Right lobe of liver (tissue), 6 donors: Measurements from ENCODE around the gene ZNF837. TPM values are rescaled to one million over a fixed set of nuclear protein-coding genes. Genes with fewer than 3 reads are reported as not detected.
A peak's percentile ranks its signal among the peaks of the same experiment; 100 is the strongest.

ENCODE experiments used
- ATAC-seq, 4 donors: fragments of 200-7000 bp; cut with Tn5 transposase; one replicate each; pipeline ENCODE4 v1.9.1; 2020; ENCODE audit warnings: mild to moderate bottlenecking in 4 of 4, moderate library complexity in 4 of 4
- DNase-seq, 3 donors: peaks; one replicate each; pipeline ENCODE4 v3.0.0-alpha.2; 2020
- H3K27ac ChIP-seq, 3 donors: fragments of 200-600 bp; one replicate each; pipeline ENCODE4 v1.8.0; 2022
- H3K27me3 ChIP-seq, 2 donors: fragments of 200-600 bp; one replicate each; pipeline ENCODE4 v1.8.0; 2022
- H3K36me3 ChIP-seq, 4 donors: fragments of 200-600 bp; sonication (generic) in 1 of 4; one replicate each; pipeline versions ENCODE4 v1.5.1 to v1.8.0; 2017 to 2022; ENCODE audit warnings: control low read depth in 1 of 4
- H3K4me1 ChIP-seq, 4 donors: fragments of 200-600 bp; sonication (generic) in 1 of 4; one replicate each; pipeline versions ENCODE4 v1.5.1 to v1.8.0; 2017 to 2022; ENCODE audit warnings: control low read depth in 1 of 4
- H3K4me3 ChIP-seq, 3 donors: fragments of 200-600 bp; one replicate each; pipeline ENCODE4 v1.8.0; 2022
- H3K9me3 ChIP-seq, 4 donors: fragments of 200-600 bp; sonication (generic) in 1 of 4; one replicate each; pipeline versions ENCODE4 v1.5.1 to v1.8.0; 2017 to 2022; ENCODE audit warnings: control low read depth in 1 of 4
- POLR2A ChIP-seq: fragments of 450-650 bp; IDR thresholded peaks from one replicate; pipeline ENCODE4 v1.6.1; 2017; ENCODE audit warnings: antibody characterized with exemption, mild to moderate bottlenecking
- WGBS: methylation state at CpG from one replicate; pipeline ENCODE4 v1.1.6; 2018; ENCODE audit warnings: low coverage, low lambda C conversion rate; ENCODE audit not compliant: insufficient coverage; ENCODE audit errors: missing lambda C conversion rate; 5-methylcytosine and 5-hydroxymethylcytosine counted together
- intact Hi-C, 2 donors: fragments of 100-400 bp; cut with DNase I; formaldehyde crosslinking; loops; one replicate each; pipeline versions ENCODE4 v1.11.2 to v1.14.1; 2022
- total RNA-seq, 6 experiments: library from RNA; depleted of rRNA in 2 of 6; stranded (reverse); fragments of >200 nt in 2 of 6; fragmentation: NEBNext Ultra II Directional in 3 of 6; extraction: Animal tissue kit (Norgen Biotek cat#: 25700) in 3 of 6; gene quantifications; one replicate each; pipeline versions ENCODE4 v1.1.0 to v1.2.4, GENCODE V29; 2016 to 2023
- TF ChIP-seq, protein P1 (sequence below), 4 donors: fragments of 200-600 bp in 3 of 4; fragments of 450-650 bp in 1 of 4; IDR thresholded peaks; one replicate each; pipeline versions ENCODE4 v1.5.1 to v1.8.0; 2016 to 2022; ENCODE audit warnings: antibody characterized with exemption in 4 of 4, mild to moderate bottlenecking in 2 of 4
- donor health status: DM: no; HTN: yes; CAD: no.
- donor health status: DM: no; HTN: no; CAD: no.
- donor health status: DM: no; HTN: no; CAD: no.
- donor health status: DM: no; HTN: yes; CAD: no.
- donor health status: DM: no; HTN: yes; CAD: no.

Gene ZNF837
- total RNA-seq, 6 experiments from 2014 or later = 1.7 to 3.9 (median 2.4) TPM

DNA sequence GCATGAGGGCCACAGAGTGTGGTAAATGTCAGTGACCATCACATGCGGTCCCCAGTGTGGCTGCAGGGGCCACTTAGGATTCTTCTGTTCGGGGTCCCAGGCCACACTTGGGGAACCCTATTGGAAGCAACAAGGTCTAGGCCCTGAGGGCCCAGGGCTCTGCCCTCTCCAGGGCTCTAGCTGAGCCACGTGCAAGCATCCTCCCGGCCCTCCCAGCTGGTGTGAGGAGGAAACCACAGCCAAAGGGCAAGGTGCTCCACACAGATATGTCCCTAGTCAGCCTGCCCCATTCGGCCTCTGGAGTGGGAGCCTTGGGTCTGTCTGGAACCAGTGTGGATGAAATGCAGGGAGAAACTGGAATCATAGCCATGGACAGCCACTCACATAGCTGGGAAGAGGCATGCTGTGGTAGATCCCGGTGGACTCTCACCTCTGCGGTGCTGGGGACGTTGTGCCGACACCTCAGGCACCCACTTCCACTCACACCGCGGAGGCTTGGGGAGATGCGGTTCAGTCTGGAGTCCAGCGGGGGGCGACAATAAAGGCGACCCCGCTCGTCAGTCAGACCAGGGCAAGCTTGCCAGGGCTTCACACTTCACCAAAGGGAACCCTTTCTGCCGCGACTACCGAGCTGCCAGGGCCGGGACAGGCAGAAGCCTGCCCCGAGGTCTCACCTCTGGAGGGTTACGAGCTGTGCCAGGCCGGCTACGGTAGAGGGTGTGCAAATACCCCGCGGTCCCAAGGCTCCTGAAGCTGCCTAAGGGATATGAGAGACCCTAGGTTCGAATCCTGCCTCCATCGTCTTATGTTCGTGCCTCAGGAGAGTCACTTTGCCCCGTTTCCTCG is 14.0 kb downstream of the ZNF837 start:
- no peak for ATAC-seq
- Histone ChIP-seq H3K4me1 (no peaks in the 10 kb centered on the region), H3K27ac (no peak overlapping the region), H3K27me3 (no peaks in the 10 kb centered on the region), H3K9me3 (no peaks in the 10 kb centered on the region), H3K36me3 (no peaks in the 10 kb centered on the region), H3K4me3 (no peak overlapping the region)
- 93% methylated on average over 3 of the region's 32 CpGs for WGBS
- intact Hi-C loops = no loop called here
- no peak for TF ChIP-seq POLR2A
- TF ChIP-seq, protein P1, sequence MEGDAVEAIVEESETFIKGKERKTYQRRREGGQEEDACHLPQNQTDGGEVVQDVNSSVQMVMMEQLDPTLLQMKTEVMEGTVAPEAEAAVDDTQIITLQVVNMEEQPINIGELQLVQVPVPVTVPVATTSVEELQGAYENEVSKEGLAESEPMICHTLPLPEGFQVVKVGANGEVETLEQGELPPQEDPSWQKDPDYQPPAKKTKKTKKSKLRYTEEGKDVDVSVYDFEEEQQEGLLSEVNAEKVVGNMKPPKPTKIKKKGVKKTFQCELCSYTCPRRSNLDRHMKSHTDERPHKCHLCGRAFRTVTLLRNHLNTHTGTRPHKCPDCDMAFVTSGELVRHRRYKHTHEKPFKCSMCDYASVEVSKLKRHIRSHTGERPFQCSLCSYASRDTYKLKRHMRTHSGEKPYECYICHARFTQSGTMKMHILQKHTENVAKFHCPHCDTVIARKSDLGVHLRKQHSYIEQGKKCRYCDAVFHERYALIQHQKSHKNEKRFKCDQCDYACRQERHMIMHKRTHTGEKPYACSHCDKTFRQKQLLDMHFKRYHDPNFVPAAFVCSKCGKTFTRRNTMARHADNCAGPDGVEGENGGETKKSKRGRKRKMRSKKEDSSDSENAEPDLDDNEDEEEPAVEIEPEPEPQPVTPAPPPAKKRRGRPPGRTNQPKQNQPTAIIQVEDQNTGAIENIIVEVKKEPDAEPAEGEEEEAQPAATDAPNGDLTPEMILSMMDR (IDR thresholded peaks at IDR 0.05) = no peak
- peak in 1 of 3 donors; percentile 15 for DNase-seq

GRCh38 chr19:58364146-58364545 is 16.7 kb downstream of the ZNF837 start:
- Histone ChIP-seq H3K27ac (no peak overlapping the region), H3K4me3 (no peak overlapping the region), H3K27me3 (no peaks in the 10 kb centered on the region), H3K9me3 (no peaks in the 10 kb centered on the region), H3K4me1 (no peaks in the 10 kb centered on the region), H3K36me3 (no peaks in the 10 kb centered on the region)
- TF ChIP-seq POLR2A = no peak
- TF ChIP-seq, protein P1 (IDR thresholded peaks at IDR 0.05) = no peak
- ATAC-seq (no peak), DNase-seq (peak in 1 of 3 donors; percentile 10)
- intact Hi-C loops = no loop called here
- 63% methylated on average over 3 of the region's 5 CpGs for WGBS

DNA sequence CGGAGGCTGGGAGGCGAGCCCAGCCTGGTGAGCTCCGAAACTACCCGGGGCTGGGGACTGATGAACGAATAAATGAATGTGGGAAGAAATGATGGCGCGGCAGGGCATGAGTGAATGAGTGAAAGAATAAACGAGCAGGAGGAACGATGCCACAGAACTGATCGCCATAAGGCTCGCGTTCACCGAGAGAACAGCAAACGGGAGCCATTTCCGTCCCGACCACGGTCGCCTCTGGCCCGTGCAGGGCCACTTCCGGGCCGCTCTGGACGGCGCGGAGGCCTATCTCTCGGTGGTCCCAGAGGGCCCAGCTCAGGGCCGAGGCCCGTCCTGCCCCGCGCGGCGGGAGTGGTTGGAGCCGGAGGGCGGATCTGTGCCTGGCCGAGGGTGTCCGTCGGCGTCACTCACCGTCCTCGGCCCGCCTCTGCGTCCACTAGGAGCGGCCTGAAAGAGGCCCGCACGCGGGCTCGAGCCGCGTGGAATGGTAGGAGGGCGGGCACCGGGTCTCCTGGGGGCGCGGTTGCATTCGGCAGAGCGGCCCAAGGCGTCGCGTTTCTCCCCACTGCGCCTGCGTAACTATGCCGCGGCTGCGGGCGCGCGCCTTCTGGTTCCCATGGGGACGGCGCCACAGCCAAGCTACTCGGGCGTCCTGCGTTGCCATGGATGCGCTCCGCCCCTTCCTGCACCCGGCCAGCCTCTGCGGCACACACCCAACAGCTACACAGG is 18.4 kb downstream of the ZNF837 start, which contains the start of gene ZNF497:
TSS of gene ZNF497 (minus strand) at position 480 of the 723 bp plus-strand sequence. CDS start 5,116 bp downstream, outside the sequence.
- Histone ChIP-seq H3K4me3 (peak within 1 kb of the TSS; percentile 81 to 94 (median 83)), H3K4me1 (no peaks in the 10 kb centered on the region), H3K27me3 (no peaks in the 10 kb centered on the region), H3K27ac (peak within 1 kb of the TSS; percentile 81 to 90 (median 88)), H3K36me3 (no peaks in the 10 kb centered on the region), H3K9me3 (no peaks in the 10 kb centered on the region)
- intact Hi-C loops = no loop called here
- TF ChIP-seq POLR2A = peak; percentile 82
- TF ChIP-seq, protein P1 (IDR thresholded peaks at IDR 0.05) = no peak
- ATAC-seq (peak; percentile 92 to 95 (median 94)), DNase-seq (peak; percentile 98 to 99 (median 99))
- WGBS = 0% methylated on average over 13 of the region's 74 CpGs

DNA sequence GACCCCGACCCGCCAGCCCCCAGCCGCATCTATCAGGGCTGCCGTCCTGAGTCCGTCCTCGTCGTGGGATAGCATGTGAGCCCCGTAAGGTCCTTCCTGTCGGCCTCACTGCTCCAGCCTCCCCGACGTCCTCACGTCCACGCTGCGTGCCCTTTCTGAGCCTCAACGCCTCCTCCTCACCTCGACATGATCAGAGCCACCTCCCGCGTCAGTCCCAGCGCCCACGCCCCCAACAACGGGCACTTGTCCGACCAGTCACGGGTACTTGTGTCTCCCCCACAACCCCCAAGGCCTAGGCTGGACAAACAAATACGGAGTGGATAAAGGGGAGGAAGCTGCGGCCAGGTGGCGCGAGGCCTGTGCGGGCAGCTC is 18.9 kb downstream of the ZNF837 start:
- Histone ChIP-seq H3K36me3 (no peaks in the 10 kb centered on the region), H3K4me3 (peak overlapping the region; percentile 81 to 94 (median 83)), H3K27ac (peak overlapping the region; percentile 81 to 90 (median 88)), H3K27me3 (no peaks in the 10 kb centered on the region), H3K9me3 (no peaks in the 10 kb centered on the region), H3K4me1 (no peaks in the 10 kb centered on the region)
- DNase-seq = peak in 2 of 3 donors; percentile 44 to 61
- intact Hi-C loops = no loop called here
- 4% methylated on average over 23 of the region's 28 CpGs for WGBS
- no peak for TF ChIP-seq POLR2A
- TF ChIP-seq, protein P1 (IDR thresholded peaks at IDR 0.05) = no peak
- peak in 3 of 4 donors; percentile 10 to 42 (median 29) for ATAC-seq
